Measurements from ENCODE around the gene SKP1. TPM values are rescaled to one million over a fixed set of nuclear protein-coding genes. Genes with fewer than 3 reads are reported as not detected.
"Not testable (repeated sequence)": the region's sequence is repeated elsewhere in the genome, so short reads cannot be mapped to it uniquely, and the experiment has no call there.

SKP1 gene
- polyA plus RNA-seq, 3 donors = 681 to 900 (median 805) TPM

- no peak for DNase-seq (ENCODE audit: extremely low read depth in 1 of 11, low read depth in 9 of 11, low spot score in 4 of 11)
These were observed 12.3 kb upstream of the SKP1 start for GRCh38 chr5:134189031-134189430.

- no peak for DNase-seq (ENCODE audit: extremely low read depth in 1 of 11, low read depth in 9 of 11, low spot score in 4 of 11)
These were observed 11.3 kb upstream of the SKP1 start for GRCh38 chr5:134188092-134188491.

GRCh38 chr5:134184155-134185135, 7.7 kb upstream of the SKP1 start:
- peak in 4 of 11 donors; percentile 29 to 61 (median 48) for DNase-seq (ENCODE audit: extremely low read depth in 1 of 11, low read depth in 9 of 11, low spot score in 4 of 11)

- DNase-seq (ENCODE audit: extremely low read depth in 1 of 11, low read depth in 9 of 11, low spot score in 4 of 11) = no peak
These were observed 6.7 kb upstream of the SKP1 start for GRCh38 chr5:134183481-134183880.

- no peak for DNase-seq (ENCODE audit: extremely low read depth in 1 of 11, low read depth in 9 of 11, low spot score in 4 of 11)
These were observed 1.3 kb upstream of the SKP1 start for GRCh38 chr5:134178096-134178419.

GRCh38 chr5:134177369-134178095, 782 bp upstream of the SKP1 start:
- peak in 7 of 11 donors; percentile 25 to 67 (median 32) for DNase-seq (ENCODE audit: extremely low read depth in 1 of 11, low read depth in 9 of 11, low spot score in 4 of 11)

- DNase-seq (ENCODE audit: extremely low read depth in 1 of 11, low read depth in 9 of 11, low spot score in 4 of 11) = peak in 4 of 11 donors; percentile 15 to 38 (median 26)
These were observed 734 bp downstream of the SKP1 start for GRCh38 chr5:134175921-134176510.

GRCh38 chr5:134174841-134175839, 1.6 kb downstream of the SKP1 start:
- DNase-seq (ENCODE audit: extremely low read depth in 1 of 11, low read depth in 9 of 11, low spot score in 4 of 11) = peak in 4 of 11 donors; percentile 20 to 39 (median 27)

GRCh38 chr5:134171972-134172371, 4.8 kb downstream of the SKP1 start:
- DNase-seq (ENCODE audit: extremely low read depth in 1 of 11, low read depth in 9 of 11, low spot score in 4 of 11) = no peak

- no peak for DNase-seq (ENCODE audit: extremely low read depth in 1 of 11, low read depth in 9 of 11, low spot score in 4 of 11)
These were observed 14.2 kb downstream of the SKP1 start for GRCh38 chr5:134162592-134162991.

- DNase-seq (ENCODE audit: extremely low read depth in 1 of 11, low read depth in 9 of 11, low spot score in 4 of 11) = no peak
These were observed 15.0 kb downstream of the SKP1 start for GRCh38 chr5:134161513-134162395.

- no peak for DNase-seq (ENCODE audit: extremely low read depth in 1 of 11, low read depth in 9 of 11, low spot score in 4 of 11)
These were observed 23.1 kb downstream of the SKP1 start for GRCh38 chr5:134153657-134154056.

- DNase-seq (ENCODE audit: extremely low read depth in 1 of 11, low read depth in 9 of 11, low spot score in 4 of 11) = no peak
These were observed 23.5 kb downstream of the SKP1 start for GRCh38 chr5:134153241-134153640.

- DNase-seq (ENCODE audit: extremely low read depth in 1 of 11, low read depth in 9 of 11, low spot score in 4 of 11) = not testable (repeated sequence)
These were observed 24.4 kb downstream of the SKP1 start for GRCh38 chr5:134152173-134152832.

GRCh38 chr5:134151723-134152122, 25.0 kb downstream of the SKP1 start:
- DNase-seq (ENCODE audit: extremely low read depth in 1 of 11, low read depth in 9 of 11, low spot score in 4 of 11) = no peak

- no peak for DNase-seq (ENCODE audit: extremely low read depth in 1 of 11, low read depth in 9 of 11, low spot score in 4 of 11)
These were observed 27.0 kb downstream of the SKP1 start for GRCh38 chr5:134149571-134150303.
